BE2C (cell line): ENCODE data around the gene PHRF1.

ENCODE experiments used
- DNase-seq: peaks from one replicate; pipeline ENCODE4 v3.0.0-alpha.2; 2020
- H3K27me3 ChIP-seq: fragments of 250-450 bp; sonication (Bioruptor Pico); 2 replicates; pipeline ENCODE4 v1.5.1; 2020; ENCODE audit warnings: mild to moderate bottlenecking
- H3K36me3 ChIP-seq: fragments of 250-450 bp; sonication (Bioruptor Pico); 2 replicates; pipeline ENCODE4 v1.5.1; 2020; ENCODE audit warnings: mild to moderate bottlenecking
- H3K4me1 ChIP-seq: fragments of 250-450 bp; sonication (Bioruptor Pico); 2 replicates; pipeline ENCODE4 v1.5.1; 2020
- H3K4me3 ChIP-seq: 2 replicates; pipeline ENCODE4 v1.5.1; 2011; ENCODE audit warnings: low read depth, low read length
- H3K9me3 ChIP-seq: fragments of 250-450 bp; sonication (Bioruptor Pico); 2 replicates; pipeline ENCODE4 v1.5.1; 2020
- CTCF ChIP-seq: IDR thresholded peaks from 2 replicates; pipeline ENCODE4 v1.5.1; 2012; ENCODE audit warnings: mild to moderate bottlenecking, low read depth, low read length

The PHRF1 gene

DNA sequence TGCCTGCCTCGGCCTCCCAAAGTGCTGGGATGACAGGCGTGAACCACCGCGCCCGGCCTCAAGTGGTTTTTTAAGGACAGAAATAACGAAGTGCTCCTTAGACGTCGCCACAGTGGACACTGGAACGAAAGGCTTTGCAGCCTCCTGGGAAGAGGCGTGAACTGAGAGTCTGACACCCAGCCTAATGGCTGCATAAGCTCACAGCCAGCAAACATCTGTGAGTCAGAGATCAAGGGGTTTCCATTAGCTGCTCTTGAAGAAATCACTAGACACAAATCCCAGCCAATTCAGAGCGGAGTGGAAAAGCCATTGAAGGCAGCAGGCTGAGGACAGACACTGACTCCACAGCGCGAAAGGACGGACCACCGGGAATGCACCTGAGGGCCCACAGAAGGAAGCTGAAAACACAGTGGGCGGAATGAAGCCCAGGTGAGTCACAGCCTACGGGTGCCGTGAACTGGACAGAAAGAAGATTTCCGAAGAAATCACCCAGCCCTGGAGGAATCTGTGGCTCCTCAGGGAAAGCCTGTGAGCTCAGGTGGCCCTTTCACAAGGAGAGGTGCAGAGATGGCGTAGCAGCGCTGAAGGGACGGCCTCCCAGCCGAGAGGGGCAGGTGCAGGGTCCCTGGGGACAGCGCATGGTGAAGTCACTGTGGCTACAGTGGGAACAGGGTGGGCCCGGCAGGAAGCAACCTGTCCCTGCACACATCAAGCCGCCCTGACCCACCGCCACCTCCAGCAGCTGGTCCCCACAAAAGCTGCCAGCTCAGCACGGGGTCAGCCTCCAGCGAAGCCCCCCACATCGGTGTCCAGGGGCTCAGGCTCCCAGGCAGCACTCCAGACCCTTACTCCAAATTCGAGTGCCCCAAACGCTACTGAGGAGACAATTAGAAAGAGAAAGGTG is 27.3 kb upstream of the PHRF1 start:
- Histone ChIP-seq H3K4me1 (no peaks in the 10 kb centered on the region), H3K27me3 (no peaks in the 10 kb centered on the region), H3K36me3 (no peaks in the 10 kb centered on the region), H3K4me3 (no peak overlapping the region), H3K9me3 (no peaks in the 10 kb centered on the region)
- no peak for DNase-seq
- no peak for TF ChIP-seq CTCF

GRCh38 chr11:550021-550745 is 26.1 kb upstream of the PHRF1 start:
- Histone ChIP-seq H3K4me3 (no peak overlapping the region), H3K27me3 (peaks cover 1% of the 10 kb centered on the region), H3K4me1 (no peaks in the 10 kb centered on the region), H3K36me3 (no peaks in the 10 kb centered on the region), H3K9me3 (no peaks in the 10 kb centered on the region)
- TF ChIP-seq CTCF = no peak
- no peak for DNase-seq

GRCh38 chr11:550746-551085 is 25.6 kb upstream of the PHRF1 start:
- H3K4me1 ChIP-seq = no peaks in the 10 kb centered on the region
- TF ChIP-seq CTCF = no peak
- peaks cover 7% of the 10 kb centered on the region for H3K27me3 ChIP-seq
- H3K36me3 ChIP-seq = no peaks in the 10 kb centered on the region
- H3K4me3 ChIP-seq = no peak overlapping the region
- H3K9me3 ChIP-seq = no peaks in the 10 kb centered on the region
- no peak for DNase-seq

- TF ChIP-seq CTCF = no peak
- no peak for DNase-seq
- Histone ChIP-seq H3K4me1 (no peaks in the 10 kb centered on the region), H3K4me3 (no peak overlapping the region), H3K9me3 (no peaks in the 10 kb centered on the region), H3K27me3 (peaks cover 11% of the 10 kb centered on the region), H3K36me3 (no peaks in the 10 kb centered on the region)
Measured at GRCh38 chr11:551131-551530, 25.1 kb upstream of the PHRF1 start.

DNA sequence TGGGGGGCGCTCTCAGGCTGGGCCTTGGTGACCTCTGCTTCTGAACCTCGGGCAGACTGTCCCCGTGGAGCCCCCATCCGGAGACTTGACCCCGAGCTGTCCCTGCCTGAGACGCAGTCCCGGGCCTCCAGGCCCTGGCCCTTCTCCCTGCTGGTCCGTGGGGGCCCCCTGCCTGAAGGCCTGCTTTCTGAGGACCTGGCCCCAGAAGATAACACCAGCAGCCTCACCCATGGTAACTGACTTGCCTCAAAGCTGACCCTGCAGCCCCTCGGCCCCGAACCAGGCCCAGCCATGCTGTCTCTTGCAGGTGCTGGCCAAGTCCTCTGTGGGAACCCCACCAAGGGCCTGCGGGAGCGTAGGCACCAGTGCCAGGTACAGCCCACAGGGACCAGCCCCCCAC is 24.7 kb upstream of the PHRF1 start:
- Histone ChIP-seq H3K4me1 (no peaks in the 10 kb centered on the region), H3K4me3 (no peak overlapping the region), H3K9me3 (no peaks in the 10 kb centered on the region), H3K27me3 (peaks cover 15% of the 10 kb centered on the region), H3K36me3 (no peaks in the 10 kb centered on the region)
- DNase-seq = no peak
- no peak for TF ChIP-seq CTCF
